Measurements from ENCODE around the gene WNK4. TPM values are rescaled to one million over a fixed set of nuclear protein-coding genes. Genes with fewer than 3 reads are reported as not detected.
A peak's percentile ranks its signal among the peaks of the same experiment; 100 is the strongest.

WNK4 gene
- polyA plus RNA-seq, 10 donors = 0.31 to 1.3 (median 0.54) TPM

DNA sequence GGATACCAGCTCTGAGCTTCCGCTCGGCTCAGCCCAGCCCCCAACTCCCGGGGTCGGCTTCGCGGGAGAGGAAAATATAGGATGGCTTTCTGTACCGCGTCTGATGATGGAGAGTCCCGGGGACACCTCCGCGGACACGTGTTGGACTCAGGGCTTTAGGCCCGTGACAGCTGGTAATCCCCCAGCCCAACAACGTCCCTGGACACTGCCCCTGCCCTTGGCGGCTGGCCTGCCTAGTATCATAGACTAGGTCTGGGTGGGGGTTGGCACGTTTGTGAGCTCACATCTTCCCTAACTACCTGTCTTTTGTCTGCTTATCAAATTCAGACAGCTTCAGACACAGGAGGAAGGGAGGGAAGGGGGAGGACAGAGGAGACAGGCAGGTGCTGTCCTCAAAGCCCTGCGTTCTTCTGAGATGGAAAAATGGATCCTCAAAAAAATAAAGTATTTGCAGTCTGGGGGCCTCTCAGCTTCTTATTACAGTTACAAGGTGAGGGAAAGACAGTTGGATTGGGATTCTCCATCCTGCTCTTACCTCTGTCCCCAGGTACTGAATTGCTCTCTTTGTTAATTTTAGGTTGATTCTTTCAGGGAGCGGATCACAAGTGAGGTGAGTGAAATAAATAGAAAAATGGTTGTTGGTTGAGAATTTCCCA is 53.5 kb downstream of the WNK4 start:
- no peak for DNase-seq

DNA sequence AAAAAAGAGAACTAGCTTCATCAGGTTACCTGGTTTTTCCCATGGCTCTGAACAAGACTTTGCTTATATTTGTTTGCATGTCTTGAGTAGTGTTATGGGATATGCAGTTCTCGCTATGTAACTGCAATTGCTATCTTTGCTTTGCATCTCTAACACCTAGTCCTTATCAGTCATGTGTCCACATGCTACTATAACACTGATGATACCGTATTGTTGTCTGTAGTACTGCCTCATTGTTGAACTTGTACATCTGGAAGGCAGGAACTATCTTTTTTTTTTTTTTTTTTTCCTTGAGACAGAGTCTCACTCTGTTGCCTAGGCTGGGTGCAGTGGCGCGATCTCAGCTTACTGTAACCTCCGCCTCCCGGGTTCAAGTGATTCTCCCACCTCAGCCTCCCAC is 55.3 kb downstream of the WNK4 start:
- no peak for DNase-seq

DNA sequence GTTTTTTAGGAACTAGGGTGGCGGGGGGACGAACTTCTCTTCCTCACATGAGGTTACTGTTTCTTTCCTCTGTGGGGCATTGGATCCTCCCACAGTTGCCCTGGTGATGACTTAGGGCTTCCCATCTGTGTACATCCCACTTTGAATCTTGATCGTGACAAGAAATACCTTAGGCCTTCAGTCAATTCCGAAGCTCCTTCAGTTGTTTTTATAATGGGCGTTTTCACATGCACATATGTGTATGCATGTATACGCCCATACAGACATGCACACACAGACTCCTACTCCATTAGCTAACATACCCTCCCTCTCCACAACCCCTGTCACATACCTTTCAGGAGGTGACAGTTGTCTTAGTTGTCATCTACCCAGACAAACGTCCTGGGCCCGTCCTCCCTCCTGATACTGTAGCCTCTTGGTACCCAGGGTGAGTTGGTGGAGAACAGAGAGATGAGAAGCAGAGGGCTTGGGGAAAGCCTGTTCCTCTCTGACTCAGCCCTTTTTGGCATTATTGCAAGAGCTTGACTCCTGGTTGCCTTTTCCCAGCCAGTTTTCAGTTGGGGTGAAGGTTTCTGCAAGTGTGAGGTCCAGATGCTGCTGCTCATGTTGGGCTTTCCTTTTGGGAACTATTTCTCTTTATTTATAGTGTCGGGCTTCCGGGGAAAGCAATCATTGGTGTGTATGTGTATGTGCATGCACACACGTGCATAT is 61.7 kb downstream of the WNK4 start:
- DNase-seq = no peak

DNA sequence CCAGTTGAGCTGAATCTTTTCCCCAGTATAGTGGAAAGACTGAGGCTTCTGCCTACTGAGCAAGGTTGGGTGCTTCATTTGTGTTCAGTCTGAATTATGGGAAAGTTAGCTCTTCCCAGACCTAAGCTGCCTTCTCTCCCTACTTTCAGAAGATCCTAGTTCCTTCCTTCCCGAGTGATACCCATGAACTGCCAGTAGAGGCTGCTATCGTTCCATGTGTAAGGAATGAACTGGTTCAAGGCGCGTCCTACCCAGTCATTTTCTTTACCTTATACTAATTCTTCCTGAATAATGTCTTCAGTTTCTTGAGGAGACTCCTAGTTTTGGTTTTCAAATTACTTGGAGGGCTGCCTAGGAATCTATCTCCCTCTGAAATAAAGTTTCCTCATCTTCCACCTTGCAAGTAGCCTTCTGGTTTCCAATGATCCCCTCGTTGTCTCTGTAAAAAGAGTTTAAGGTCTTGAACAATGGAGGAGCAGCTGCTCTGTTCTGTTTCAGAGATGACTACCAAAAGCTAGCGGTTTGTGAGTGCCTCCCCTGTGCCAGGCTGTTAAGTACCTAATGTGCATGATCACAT is 63.0 kb downstream of the WNK4 start:
- DNase-seq = peak; percentile 47 to 77 (median 60)

DNA sequence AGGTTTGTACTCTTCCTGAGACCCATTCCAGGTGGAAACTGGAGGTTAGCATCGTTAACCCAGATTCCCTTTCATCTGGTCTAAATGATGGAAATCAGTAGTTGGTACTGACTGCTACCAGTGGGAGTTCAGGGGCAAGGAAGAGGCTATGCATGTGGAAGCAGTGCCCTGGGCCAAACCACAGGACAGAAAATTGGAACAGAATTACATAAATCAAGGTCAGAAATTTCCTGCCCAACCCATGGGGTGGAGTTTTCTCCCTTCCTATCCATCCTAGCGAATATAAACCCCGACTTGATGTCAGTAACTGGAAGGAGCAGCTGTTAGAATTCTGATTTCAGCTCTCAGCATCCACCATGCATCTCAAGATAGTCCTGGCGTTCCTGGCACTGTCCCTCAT is 63.9 kb downstream of the WNK4 start, which contains the start of gene AOC2:
Gene AOC2, plus strand, starts transcription at position 310 of the 400 bp plus-strand sequence. Its CDS starts 47 bp downstream, at position 357.
- no peak for DNase-seq

DNA sequence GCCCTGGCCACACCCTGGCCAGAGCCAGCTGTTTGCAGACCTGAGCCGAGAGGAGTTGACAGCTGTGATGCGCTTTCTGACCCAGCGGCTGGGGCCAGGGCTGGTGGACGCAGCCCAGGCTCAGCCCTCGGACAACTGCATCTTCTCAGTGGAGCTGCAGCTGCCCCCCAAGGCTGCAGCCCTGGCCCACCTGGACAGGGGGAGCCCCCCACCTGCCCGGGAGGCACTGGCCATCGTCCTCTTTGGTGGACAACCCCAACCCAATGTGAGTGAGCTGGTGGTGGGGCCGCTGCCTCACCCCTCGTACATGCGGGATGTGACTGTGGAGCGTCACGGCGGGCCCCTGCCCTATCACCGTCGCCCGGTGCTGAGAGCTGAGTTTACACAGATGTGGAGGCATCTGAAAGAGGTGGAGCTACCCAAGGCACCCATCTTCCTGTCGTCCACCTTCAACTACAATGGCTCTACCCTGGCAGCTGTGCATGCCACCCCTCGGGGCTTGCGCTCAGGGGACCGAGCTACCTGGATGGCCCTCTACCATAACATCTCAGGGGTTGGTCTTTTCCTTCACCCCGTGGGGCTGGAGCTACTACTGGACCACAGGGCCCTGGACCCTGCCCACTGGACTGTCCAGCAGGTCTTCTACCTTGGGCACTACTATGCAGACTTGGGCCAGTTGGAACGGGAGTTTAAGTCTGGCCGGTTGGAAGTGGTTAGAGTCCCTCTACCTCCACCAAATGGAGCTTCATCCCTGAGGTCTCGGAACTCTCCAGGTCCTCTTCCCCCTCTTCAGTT is 64.5 kb downstream of the WNK4 start:
- no peak for DNase-seq

DNA sequence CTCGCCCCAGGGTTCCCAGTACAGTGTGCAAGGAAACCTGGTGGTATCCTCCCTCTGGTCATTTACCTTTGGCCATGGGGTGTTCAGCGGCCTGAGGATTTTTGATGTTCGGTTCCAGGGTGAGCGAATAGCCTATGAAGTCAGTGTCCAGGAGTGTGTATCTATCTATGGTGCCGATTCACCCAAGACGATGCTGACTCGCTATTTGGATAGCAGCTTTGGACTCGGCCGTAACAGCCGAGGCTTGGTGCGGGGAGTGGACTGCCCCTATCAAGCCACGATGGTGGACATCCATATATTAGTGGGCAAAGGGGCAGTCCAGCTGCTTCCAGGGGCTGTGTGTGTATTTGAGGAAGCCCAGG is 65.1 kb downstream of the WNK4 start:
- DNase-seq = no peak

DNA sequence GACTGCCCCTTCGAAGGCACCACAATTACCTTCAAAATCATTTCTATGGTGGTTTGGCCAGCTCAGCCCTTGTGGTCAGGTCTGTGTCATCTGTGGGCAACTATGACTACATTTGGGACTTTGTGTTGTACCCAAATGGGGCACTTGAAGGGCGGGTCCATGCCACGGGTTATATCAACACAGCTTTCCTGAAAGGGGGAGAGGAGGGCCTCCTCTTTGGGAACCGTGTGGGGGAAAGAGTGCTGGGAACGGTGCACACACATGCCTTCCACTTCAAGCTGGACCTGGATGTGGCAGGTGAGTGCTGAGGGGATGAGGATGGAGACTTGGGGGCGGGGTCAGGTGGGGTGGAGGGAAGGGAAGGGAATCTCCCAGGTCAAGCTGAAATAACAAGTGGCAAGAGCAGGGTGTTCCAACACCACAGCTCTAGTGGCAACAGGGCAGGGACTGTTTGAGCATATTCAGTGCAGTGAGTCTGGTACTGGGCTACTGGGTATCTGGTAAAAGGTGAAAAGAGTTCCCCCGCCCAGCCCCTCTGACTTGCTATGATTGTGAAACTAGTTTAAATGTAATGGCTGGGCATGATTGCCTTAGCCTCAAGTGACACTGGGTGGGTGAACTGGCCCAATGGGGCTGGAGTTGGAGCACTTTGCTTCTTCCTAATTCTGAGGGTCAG is 65.6 kb downstream of the WNK4 start:
- no peak for DNase-seq

Other genes starting within 250 kb of the WNK4 start
- gene NAGLU, start 244.4 kb upstream of the WNK4 start, polyA plus RNA-seq (ENCODE audit: insufficient read length in 10 of 10) = 10 to 100 TPM; 15.2 to 21.4 (median 17.5) TPM
- gene HSD17B1, start 227.7 kb upstream of the WNK4 start, polyA plus RNA-seq (ENCODE audit: insufficient read length in 10 of 10) = 1 to 10 TPM; 1.7 to 3.6 (median 2.6) TPM
- gene COASY, start 218.5 kb upstream of the WNK4 start, polyA plus RNA-seq (ENCODE audit: insufficient read length in 10 of 10) = 10 to 100 TPM; 20.0 to 29.7 (median 27.1) TPM
- gene MLX, start 213.5 kb upstream of the WNK4 start, polyA plus RNA-seq (ENCODE audit: insufficient read length in 10 of 10) = 10 to 100 TPM; 33.4 to 42.9 (median 38.5) TPM
- 10 to 100 TPM in 3 of 10 donors, 1 to 10 TPM in 7; 7.7 to 14.6 (median 9.5) TPM for gene PSMC3IP, start 202.9 kb upstream of the WNK4 start, polyA plus RNA-seq (ENCODE audit: insufficient read length in 10 of 10)
- gene RETREG3, start 171.2 kb upstream of the WNK4 start, polyA plus RNA-seq (ENCODE audit: insufficient read length in 10 of 10) = 10 to 100 TPM; 26.0 to 36.0 (median 32.1) TPM
- 10 to 100 TPM; 29.7 to 39.5 (median 34.5) TPM for gene TUBG1, start 170.9 kb upstream of the WNK4 start, polyA plus RNA-seq (ENCODE audit: insufficient read length in 10 of 10)
- 10 to 100 TPM in 9 of 10 donors, 1 to 10 TPM in 1; 9.7 to 21.2 (median 12.6) TPM for gene TUBG2, start 121.3 kb upstream of the WNK4 start, polyA plus RNA-seq (ENCODE audit: insufficient read length in 10 of 10)
- 10 to 100 TPM; 23.6 to 41.7 (median 35.5) TPM for gene PLEKHH3, start 103.6 kb upstream of the WNK4 start, polyA plus RNA-seq (ENCODE audit: insufficient read length in 10 of 10)
- 1 to 10 TPM in 7 of 10 donors, under 1 TPM in 3; 0.71 to 2.1 (median 1.6) TPM for gene CCR10, start 98.8 kb upstream of the WNK4 start, polyA plus RNA-seq (ENCODE audit: insufficient read length in 10 of 10)
- gene CNTNAP1, start 98.1 kb upstream of the WNK4 start, polyA plus RNA-seq (ENCODE audit: insufficient read length in 10 of 10) = 10 to 100 TPM; 10.2 to 15.7 (median 11.9) TPM
- 10 to 100 TPM; 15.5 to 31.4 (median 19.0) TPM for gene EZH1, start 35.6 kb upstream of the WNK4 start, polyA plus RNA-seq (ENCODE audit: insufficient read length in 10 of 10)
- gene RAMP2, start 19.4 kb upstream of the WNK4 start, polyA plus RNA-seq (ENCODE audit: insufficient read length in 10 of 10) = 10 to 100 TPM; 56.8 to 86.9 (median 73.2) TPM
- gene VPS25, start 7.2 kb upstream of the WNK4 start, polyA plus RNA-seq (ENCODE audit: insufficient read length in 10 of 10) = 10 to 100 TPM; 26.0 to 38.5 (median 31.9) TPM
- gene COA3, start 18.1 kb downstream of the WNK4 start, polyA plus RNA-seq (ENCODE audit: insufficient read length in 10 of 10) = 10 to 100 TPM; 48.5 to 61.5 (median 57.3) TPM
- 1 to 10 TPM in 3 of 10 donors, under 1 TPM in 7; 0.46 to 1.5 (median 0.74) TPM for gene CNTD1, start 18.3 kb downstream of the WNK4 start, polyA plus RNA-seq (ENCODE audit: insufficient read length in 10 of 10)
- 10 to 100 TPM; 38.4 to 54.3 (median 46.2) TPM for gene BECN1, start 43.7 kb downstream of the WNK4 start, polyA plus RNA-seq (ENCODE audit: insufficient read length in 10 of 10)
- 10 to 100 TPM; 47.7 to 71.6 (median 55.8) TPM for gene PSME3, start 52.8 kb downstream of the WNK4 start, polyA plus RNA-seq (ENCODE audit: insufficient read length in 10 of 10)
- 1 to 10 TPM in 2 of 10 donors, under 1 TPM in 8; 0.59 to 1.4 (median 0.77) TPM for gene AOC2, start 64.0 kb downstream of the WNK4 start, polyA plus RNA-seq (ENCODE audit: insufficient read length in 10 of 10)
- gene AOC3, start 70.6 kb downstream of the WNK4 start, polyA plus RNA-seq (ENCODE audit: insufficient read length in 10 of 10) = 10 to 100 TPM; 15.8 to 25.3 (median 17.4) TPM
- under 1 TPM in 1 of 10 donors, not detected in 9; 0.35 TPM for gene G6PC1, start 120.2 kb downstream of the WNK4 start, polyA plus RNA-seq (ENCODE audit: insufficient read length in 10 of 10)
- 10 to 100 TPM; 45.0 to 69.9 (median 48.3) TPM for gene AARSD1, start 183.8 kb downstream of the WNK4 start, polyA plus RNA-seq (ENCODE audit: insufficient read length in 10 of 10)
- 10 to 100 TPM; 46.0 to 82.2 (median 70.7) TPM for gene PTGES3L, start 199.5 kb downstream of the WNK4 start, polyA plus RNA-seq (ENCODE audit: insufficient read length in 10 of 10)
- gene RUNDC1, start 200.0 kb downstream of the WNK4 start, polyA plus RNA-seq (ENCODE audit: insufficient read length in 10 of 10) = 1 to 10 TPM; 6.0 to 8.9 (median 7.5) TPM
- gene RPL27, start 217.8 kb downstream of the WNK4 start, polyA plus RNA-seq (ENCODE audit: insufficient read length in 10 of 10) = 1,000 to 10,000 TPM; 2,057 to 2,736 (median 2,428) TPM
- 1 to 10 TPM; 4.2 to 7.7 (median 6.5) TPM for gene IFI35, start 226.2 kb downstream of the WNK4 start, polyA plus RNA-seq (ENCODE audit: insufficient read length in 10 of 10)
- gene VAT1, start 241.8 kb downstream of the WNK4 start, polyA plus RNA-seq (ENCODE audit: insufficient read length in 10 of 10) = 10 to 100 TPM; 62.1 to 97.2 (median 77.5) TPM
- 1 to 10 TPM in 5 of 10 donors, under 1 TPM in 5; 0.47 to 1.3 (median 0.93) TPM for gene RND2, start 244.6 kb downstream of the WNK4 start, polyA plus RNA-seq (ENCODE audit: insufficient read length in 10 of 10)